ENCODE measurements around the gene ZNF740.

The ZNF740 gene

DNA sequence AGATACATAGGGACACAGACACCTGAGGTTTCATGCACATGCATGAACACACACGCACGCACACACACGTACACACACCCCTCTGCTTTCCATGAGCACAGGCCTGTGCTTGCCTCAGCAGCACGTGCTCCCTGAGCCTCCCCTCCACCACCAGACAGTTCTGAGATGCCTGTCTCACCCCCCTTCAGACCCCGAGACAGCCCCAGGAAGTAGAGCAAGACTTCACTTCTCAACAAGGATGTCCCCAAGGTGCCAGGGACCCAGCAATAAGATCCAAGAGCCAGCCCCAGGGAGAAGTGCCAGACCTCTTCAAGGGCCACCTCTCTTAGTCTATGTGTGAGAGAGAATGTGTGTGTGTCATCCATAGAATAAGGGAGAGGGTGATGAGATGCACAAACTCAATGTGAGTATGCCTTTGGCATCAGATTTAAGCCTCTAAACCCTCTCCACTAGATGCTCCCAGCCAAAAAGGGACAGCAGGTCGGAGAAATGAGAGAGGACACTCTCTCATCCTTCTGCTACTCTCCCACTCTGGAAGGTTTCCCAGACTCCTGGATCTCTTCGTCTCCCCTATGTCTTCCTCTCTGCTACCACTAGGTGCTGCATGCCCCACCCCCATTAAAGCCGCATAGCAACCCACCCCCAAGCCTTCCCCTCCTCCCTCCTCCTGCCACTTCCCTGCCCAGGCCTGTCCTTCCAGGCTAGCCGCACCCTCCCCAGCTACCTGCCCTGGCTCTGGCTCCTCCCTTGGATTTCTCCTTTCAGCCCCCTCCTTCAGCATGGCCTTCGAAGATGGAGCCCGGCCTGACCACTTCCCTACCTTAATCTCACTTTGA lies 43.8 kb downstream of the ZNF740 start:
- Histone ChIP-seq H3K4me2 (ENCODE audit: low read length) (no peak overlapping the region), H3K9ac (ENCODE audit: low read length) (no peak overlapping the region), H3K4me3 (ENCODE audit: low read depth, low read length, poor library complexity, severe bottlenecking) (no peak overlapping the region)

GRCh38 chr12:53224897-53225634 lies 44.5 kb downstream of the ZNF740 start:
- H3K79me2 ChIP-seq (ENCODE audit: insufficient read depth, low read length), result no peaks in the 10 kb centered on the region
- H3K36me3 ChIP-seq (ENCODE audit: insufficient read depth, low read length), result no peaks in the 10 kb centered on the region
- no peak overlapping the region for H3K27ac ChIP-seq (ENCODE audit: low read depth, low read length, poor library complexity, severe bottlenecking)
- H3K9me2 ChIP-seq (ENCODE audit: low read depth, low read length), result no peaks in the 10 kb centered on the region
- TF ChIP-seq CTCF (IDR thresholded peaks at IDR 0.05; ENCODE audit: low read length), result no peak
- no peak for TF ChIP-seq EZH2 (IDR thresholded peaks at IDR 0.05; ENCODE audit: borderline replicate concordance, low read length)
- no peak overlapping the region for H3K9ac ChIP-seq (ENCODE audit: low read length)
- no peak overlapping the region for H3K4me2 ChIP-seq (ENCODE audit: low read length)
- H3K4me3 ChIP-seq (ENCODE audit: low read depth, low read length, poor library complexity, severe bottlenecking), result no peak overlapping the region
- no peaks in the 10 kb centered on the region for H3F3A ChIP-seq (ENCODE audit: insufficient read depth, low read length)
- H3K27me3 ChIP-seq (ENCODE audit: insufficient read depth, low read length), result no peaks in the 10 kb centered on the region; the same call in 1 of the 2 replicates
- H4K20me1 ChIP-seq (ENCODE audit: insufficient read depth, low read length), result no peaks in the 10 kb centered on the region
- H3K9me3 ChIP-seq (ENCODE audit: low read length), result no peaks in the 10 kb centered on the region
- H2AFZ ChIP-seq (ENCODE audit: low read length), result no peak overlapping the region
- peaks cover 14% of the 10 kb centered on the region for H3K4me1 ChIP-seq (ENCODE audit: insufficient read depth, low read length, severe bottlenecking)

More for the DNA sequence above, 43.8 kb downstream of the ZNF740 start:
- no peak overlapping the region for H2AFZ ChIP-seq (ENCODE audit: low read length)
- H4K20me1 ChIP-seq (ENCODE audit: insufficient read depth, low read length), result no peaks in the 10 kb centered on the region
- H3K27me3 ChIP-seq (ENCODE audit: insufficient read depth, low read length), result no peaks in the 10 kb centered on the region; the same call in 1 of the 2 replicates
- H3K27ac ChIP-seq (ENCODE audit: low read depth, low read length, poor library complexity, severe bottlenecking), result no peak overlapping the region
- H3K36me3 ChIP-seq (ENCODE audit: insufficient read depth, low read length), result no peaks in the 10 kb centered on the region
- H3F3A ChIP-seq (ENCODE audit: insufficient read depth, low read length), result no peaks in the 10 kb centered on the region
- H3K9me3 ChIP-seq (ENCODE audit: low read length), result no peaks in the 10 kb centered on the region
- no peaks in the 10 kb centered on the region for H3K9me2 ChIP-seq (ENCODE audit: low read depth, low read length)
- TF ChIP-seq EZH2 (IDR thresholded peaks at IDR 0.05; ENCODE audit: borderline replicate concordance, low read length) (no peak), CTCF (IDR thresholded peaks at IDR 0.05; ENCODE audit: low read length) (peak; percentile 21; the same call in 1 of the 2 replicates)
- no peaks in the 10 kb centered on the region for H3K79me2 ChIP-seq (ENCODE audit: insufficient read depth, low read length)
- peaks cover 22% of the 10 kb centered on the region for H3K4me1 ChIP-seq (ENCODE audit: insufficient read depth, low read length, severe bottlenecking)

DNA sequence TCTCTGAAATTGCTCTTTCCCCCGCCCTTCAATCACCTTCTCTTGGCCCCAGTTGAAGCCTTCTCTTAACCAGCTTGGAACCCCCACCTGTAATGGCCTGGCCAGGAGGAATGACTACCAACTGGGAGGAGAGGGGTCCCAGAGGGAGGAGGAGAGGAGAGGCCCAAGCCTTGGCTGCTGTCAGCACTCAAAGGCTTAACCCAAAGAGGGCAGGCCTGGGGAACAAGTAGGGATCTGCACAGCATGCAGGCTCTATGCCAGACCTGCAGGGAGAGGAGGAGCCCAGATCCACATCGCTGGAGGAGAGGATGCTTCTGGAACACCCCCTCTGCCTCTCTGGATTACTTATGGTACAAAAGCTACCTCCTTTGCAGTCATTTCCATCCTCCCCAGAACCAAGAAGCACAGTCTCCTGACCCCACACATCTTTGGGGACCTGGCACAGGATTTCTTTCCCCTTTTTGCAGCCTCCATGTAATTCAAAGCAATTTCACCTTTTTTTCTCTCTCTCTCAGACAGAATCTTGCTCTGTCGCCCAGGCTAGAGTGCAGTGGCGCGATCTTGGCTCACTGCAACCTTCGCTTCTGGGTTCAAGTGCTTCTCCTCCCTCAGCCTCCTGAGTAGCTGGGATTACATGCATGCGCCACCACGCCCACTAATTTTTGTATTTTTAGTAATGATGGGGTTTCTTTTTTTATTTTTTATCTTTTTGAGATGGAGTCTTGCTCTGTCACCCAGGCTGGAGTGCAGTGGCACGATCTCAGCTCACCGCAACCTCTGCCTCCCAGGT lies 45.3 kb downstream of the ZNF740 start:
- no peak overlapping the region for H3K4me3 ChIP-seq (ENCODE audit: low read depth, low read length, poor library complexity, severe bottlenecking)
- H3F3A ChIP-seq (ENCODE audit: insufficient read depth, low read length), result no peaks in the 10 kb centered on the region
- no peaks in the 10 kb centered on the region for H3K36me3 ChIP-seq (ENCODE audit: insufficient read depth, low read length)
- H3K79me2 ChIP-seq (ENCODE audit: insufficient read depth, low read length), result no peaks in the 10 kb centered on the region
- H3K9ac ChIP-seq (ENCODE audit: low read length), result no peak overlapping the region
- H3K4me1 ChIP-seq (ENCODE audit: insufficient read depth, low read length, severe bottlenecking), result peaks cover 8% of the 10 kb centered on the region
- H3K27me3 ChIP-seq (ENCODE audit: insufficient read depth, low read length), result no peaks in the 10 kb centered on the region; the same call in none of the 2 replicates
- H3K9me2 ChIP-seq (ENCODE audit: low read depth, low read length), result no peaks in the 10 kb centered on the region
- H3K27ac ChIP-seq (ENCODE audit: low read depth, low read length, poor library complexity, severe bottlenecking), result no peak overlapping the region
- H4K20me1 ChIP-seq (ENCODE audit: insufficient read depth, low read length), result no peaks in the 10 kb centered on the region
- no peak overlapping the region for H3K4me2 ChIP-seq (ENCODE audit: low read length)
- TF ChIP-seq EZH2 (IDR thresholded peaks at IDR 0.05; ENCODE audit: borderline replicate concordance, low read length) (no peak), CTCF (IDR thresholded peaks at IDR 0.05; ENCODE audit: low read length) (no peak)
- H2AFZ ChIP-seq (ENCODE audit: low read length), result no peak overlapping the region
- no peaks in the 10 kb centered on the region for H3K9me3 ChIP-seq (ENCODE audit: low read length)
